Mesothelial cell of epicardium (in vitro differentiated cells): ENCODE results near the gene TMEM30A. TPM values are rescaled to one million over a fixed set of nuclear protein-coding genes. Genes with fewer than 3 reads are reported as not detected.

Source experiments
- DNase-seq, 2 experiments: peaks; one replicate each; pipeline ENCODE4 v3.0.0; 2021; ENCODE audit warnings: low spot score in 2 of 2; ENCODE audit not compliant: unreplicated experiment in 2 of 2
- H3K27ac Mint-ChIP-seq: 2 replicates; pipeline ENCODE4 v1.8.0; 2021; ENCODE audit warnings: mixed read lengths
- H3K27me3 Mint-ChIP-seq: 2 replicates; pipeline ENCODE4 v1.8.0; 2021; ENCODE audit warnings: low read depth, mixed read lengths
- H3K36me3 Mint-ChIP-seq: 2 replicates; pipeline ENCODE4 v1.8.0; 2021; ENCODE audit warnings: mixed read lengths
- H3K4me1 Mint-ChIP-seq: 2 replicates; pipeline ENCODE4 v1.8.0; 2021; ENCODE audit warnings: mixed read lengths
- H3K4me3 Mint-ChIP-seq: 2 replicates; pipeline ENCODE4 v1.8.0; 2021; ENCODE audit warnings: mild to moderate bottlenecking, moderate library complexity, mixed read lengths
- H3K9me3 Mint-ChIP-seq: 2 replicates; pipeline ENCODE4 v1.8.0; 2021; ENCODE audit warnings: mixed read lengths
- CTCF ChIP-seq: fragments of 200-600 bp; sonication (generic); IDR thresholded peaks from one replicate; pipeline ENCODE4 v1.5.0; 2021; ENCODE audit warnings: antibody characterized with exemption; ENCODE audit not compliant: unreplicated experiment
- total RNA-seq: library from RNA; stranded (reverse); gene quantifications from 3 replicates; pipeline ENCODE4 v1.2.1, GENCODE V29; 2021

Gene TMEM30A
- total RNA-seq, 1 donor from 2014 or later = 87.6 TPM

- peaks cover 15% of the 10 kb centered on the region for H3K36me3 Mint-ChIP-seq
- no peak for TF ChIP-seq CTCF
- H3K4me1 Mint-ChIP-seq = peaks cover 4% of the 10 kb centered on the region
- DNase-seq = no peak
- H3K27me3 Mint-ChIP-seq = no peaks in the 10 kb centered on the region
- no peaks in the 10 kb centered on the region for H3K9me3 Mint-ChIP-seq
- no peak overlapping the region for H3K27ac Mint-ChIP-seq
- no peak overlapping the region for H3K4me3 Mint-ChIP-seq
These were observed 49.3 kb downstream of the TMEM30A start for GRCh38 chr6:75235271-75235670.

- H3K27ac Mint-ChIP-seq = no peak overlapping the region
- H3K4me3 Mint-ChIP-seq = no peak overlapping the region
- H3K27me3 Mint-ChIP-seq = no peaks in the 10 kb centered on the region
- no peak for TF ChIP-seq CTCF
- H3K9me3 Mint-ChIP-seq = no peaks in the 10 kb centered on the region
- DNase-seq = no peak
- peaks cover 4% of the 10 kb centered on the region for H3K4me1 Mint-ChIP-seq
- H3K36me3 Mint-ChIP-seq = peaks cover 11% of the 10 kb centered on the region
These were observed 50.3 kb downstream of the TMEM30A start for GRCh38 chr6:75234126-75234865.

GRCh38 chr6:75233092-75233615 is 51.4 kb downstream of the TMEM30A start:
- Mint-ChIP-seq H3K9me3 (no peaks in the 10 kb centered on the region), H3K27ac (no peak overlapping the region), H3K4me1 (peaks cover 4% of the 10 kb centered on the region), H3K27me3 (no peaks in the 10 kb centered on the region), H3K36me3 (peaks cover 6% of the 10 kb centered on the region), H3K4me3 (no peak overlapping the region)
- no peak for TF ChIP-seq CTCF
- DNase-seq = no peak

- Mint-ChIP-seq H3K9me3 (peaks cover 10% of the 10 kb centered on the region), H3K27ac (no peak overlapping the region), H3K36me3 (no peaks in the 10 kb centered on the region), H3K27me3 (no peaks in the 10 kb centered on the region), H3K4me1 (peaks cover 4% of the 10 kb centered on the region), H3K4me3 (no peak overlapping the region)
- peak; percentile 36 for TF ChIP-seq CTCF
- no peak for DNase-seq
These were observed 53.9 kb downstream of the TMEM30A start for GRCh38 chr6:75230484-75231325.

- H3K9me3 Mint-ChIP-seq = peaks cover 10% of the 10 kb centered on the region
- DNase-seq = no peak
- no peaks in the 10 kb centered on the region for H3K27me3 Mint-ChIP-seq
- no peak for TF ChIP-seq CTCF
- no peaks in the 10 kb centered on the region for H3K36me3 Mint-ChIP-seq
- H3K27ac Mint-ChIP-seq = no peak overlapping the region
- peaks cover 5% of the 10 kb centered on the region for H3K4me1 Mint-ChIP-seq
- H3K4me3 Mint-ChIP-seq = no peak overlapping the region
These were observed 60.2 kb downstream of the TMEM30A start for GRCh38 chr6:75224303-75224926.
